ENCODE results near the gene PSEN2.

Gene PSEN2

GRCh38 chr1:226886122-226886901 lies 15.9 kb downstream of the PSEN2 start:
- no peak for DNase-seq (ENCODE audit: low read depth)

- no peak for DNase-seq (ENCODE audit: low read depth)
Observed at GRCh38 chr1:226887006-226887405, 16.6 kb downstream of the PSEN2 start.

- no peak for DNase-seq (ENCODE audit: low read depth)
Observed at GRCh38 chr1:226888021-226888420, 17.6 kb downstream of the PSEN2 start.

- DNase-seq (ENCODE audit: low read depth) = no peak
Observed at GRCh38 chr1:226888816-226889215, 18.4 kb downstream of the PSEN2 start.

- DNase-seq (ENCODE audit: low read depth) = no peak
Observed at GRCh38 chr1:226889616-226890330, 19.4 kb downstream of the PSEN2 start.

- DNase-seq (ENCODE audit: low read depth) = no peak
Observed at GRCh38 chr1:226890331-226891108, 20.1 kb downstream of the PSEN2 start.

- no peak for DNase-seq (ENCODE audit: low read depth)
Observed at GRCh38 chr1:226891346-226891745, 20.9 kb downstream of the PSEN2 start.

- peak; percentile 43 for DNase-seq (ENCODE audit: low read depth)
Observed at GRCh38 chr1:226891846-226892523, 21.6 kb downstream of the PSEN2 start.

- no peak for DNase-seq (ENCODE audit: low read depth)
Observed at GRCh38 chr1:226892524-226892875, 22.1 kb downstream of the PSEN2 start.

- DNase-seq (ENCODE audit: low read depth) = no peak
Observed at GRCh38 chr1:226893936-226894335, 23.5 kb downstream of the PSEN2 start.

- DNase-seq (ENCODE audit: low read depth) = no peak
Observed at GRCh38 chr1:226894826-226895225, 24.4 kb downstream of the PSEN2 start.

- DNase-seq (ENCODE audit: low read depth) = no peak
Observed at GRCh38 chr1:226895644-226896043, 25.2 kb downstream of the PSEN2 start.

GRCh38 chr1:226898246-226898645 lies 27.8 kb downstream of the PSEN2 start:
- DNase-seq (ENCODE audit: low read depth) = no peak

- DNase-seq (ENCODE audit: low read depth) = no peak
Observed at GRCh38 chr1:226901421-226901820, 31.0 kb downstream of the PSEN2 start.

- DNase-seq (ENCODE audit: low read depth) = no peak
Observed at GRCh38 chr1:226902601-226903000, 32.2 kb downstream of the PSEN2 start.

GRCh38 chr1:226903819-226904716 lies 33.7 kb downstream of the PSEN2 start:
- no peak for DNase-seq (ENCODE audit: low read depth)

- no peak for DNase-seq (ENCODE audit: low read depth)
Observed at GRCh38 chr1:226904772-226905171, 34.4 kb downstream of the PSEN2 start.

- no peak for DNase-seq (ENCODE audit: low read depth)
Observed at GRCh38 chr1:226908419-226908818, 38.0 kb downstream of the PSEN2 start.

GRCh38 chr1:226908913-226909312 lies 38.5 kb downstream of the PSEN2 start:
- DNase-seq (ENCODE audit: low read depth) = no peak

GRCh38 chr1:226912587-226913176 lies 42.3 kb downstream of the PSEN2 start:
- no peak for DNase-seq (ENCODE audit: low read depth)

GRCh38 chr1:226915672-226915995 lies 45.2 kb downstream of the PSEN2 start:
- DNase-seq (ENCODE audit: low read depth) = no peak
